Caco-2 (cell line): ENCODE results near the gene L3MBTL4. TPM values are rescaled to one million over a fixed set of nuclear protein-coding genes. Genes with fewer than 3 reads are reported as not detected.

Source experiments
- BruUV-seq: library from RNA; stranded (reverse); fragments of 400-500 nt; replicated peaks from 2 replicates; lab custom pipeline; 2021; lab: Mats Ljungman, UMichigan
- CTCF ChIA-PET: fragments of 300-600 bp; sonication (Branson Sonifier 250); formaldehyde crosslinking; loops from one replicate; lab custom pipeline; 2022; ENCODE audit warnings: antibody characterized with exemption; lab: Charles Lee
- POLR2A ChIA-PET: fragments of 300-600 bp; sonication (Branson Sonifier 250); formaldehyde crosslinking; loops from one replicate; lab custom pipeline; 2022; ENCODE audit warnings: antibody characterized with exemption; lab: Charles Lee
- DNase-seq, 2 experiments: peaks; one replicate each; pipeline versions ENCODE4 v3.0.0 to v3.0.0-alpha.2; 2020 to 2022
- H3K27me3 ChIP-seq: replicated peaks from 2 replicates; pipeline ENCODE4 v1.6.0; 2011; ENCODE audit warnings: low read length; ENCODE audit not compliant: control insufficient read depth, insufficient read depth
- H3K36me3 ChIP-seq: 2 replicates; pipeline ENCODE4 v1.5.1; 2011; ENCODE audit warnings: low read length; ENCODE audit not compliant: control insufficient read depth, insufficient read depth
- H3K4me1 ChIP-seq: fragments of 250-450 bp; sonication (Bioruptor Pico); 2 replicates; pipeline ENCODE4 v1.5.1; 2020; ENCODE audit warnings: mild to moderate bottlenecking
- H3K4me3 ChIP-seq: 2 replicates; pipeline ENCODE4 v1.5.1; 2011; ENCODE audit warnings: low read depth, mild to moderate bottlenecking, control low read depth, low read length
- H3K9me3 ChIP-seq: fragments of 250-450 bp; sonication (Bioruptor Pico); 2 replicates; pipeline ENCODE4 v1.5.1; 2020; ENCODE audit warnings: mild to moderate bottlenecking, moderate library complexity
- H3K27ac Mint-ChIP-seq: one replicate; pipeline ENCODE4 v1.8.0; 2022; ENCODE audit warnings: mixed read lengths; ENCODE audit not compliant: unreplicated experiment
- H3K27me3 Mint-ChIP-seq: one replicate; pipeline ENCODE4 v1.8.0; 2022; ENCODE audit warnings: mixed read lengths; ENCODE audit not compliant: insufficient read depth, unreplicated experiment
- H3K36me3 Mint-ChIP-seq: one replicate; pipeline ENCODE4 v1.8.0; 2022; ENCODE audit warnings: mild to moderate bottlenecking, mixed read lengths; ENCODE audit not compliant: insufficient read depth, unreplicated experiment
- H3K4me1 Mint-ChIP-seq: one replicate; pipeline ENCODE4 v1.8.0; 2022; ENCODE audit warnings: low read depth, mixed read lengths; ENCODE audit not compliant: unreplicated experiment
- H3K4me3 Mint-ChIP-seq: one replicate; pipeline ENCODE4 v1.8.0; 2022; ENCODE audit warnings: mild to moderate bottlenecking, moderate library complexity, mixed read lengths; ENCODE audit not compliant: unreplicated experiment
- H3K9me3 Mint-ChIP-seq: one replicate; pipeline ENCODE4 v1.8.0; 2022; ENCODE audit warnings: mixed read lengths; ENCODE audit not compliant: unreplicated experiment
- CTCF ChIP-seq, 2 experiments: fragments of 200-600 bp in 1 of 2; IDR thresholded peaks; 1 replicate in 1 of 2; 2 replicates in 1 of 2; pipeline versions ENCODE4 v1.5.1 to v1.8.0; 2011 to 2022; ENCODE audit warnings: antibody characterized with exemption in 1 of 2, control low read depth in 1 of 2, inconsistent platforms in 1 of 2, low read depth in 1 of 2, low read length in 1 of 2, mild to moderate bottlenecking in 1 of 2, moderate library complexity in 1 of 2; ENCODE audit not compliant: insufficient read depth in 1 of 2, severe bottlenecking in 1 of 2, unreplicated experiment in 1 of 2
- intact Hi-C: fragments of 100-400 bp; cut with micrococcal nuclease; formaldehyde crosslinking; loops from one replicate; pipeline ENCODE4 v1.10.0; 2022; ENCODE audit not compliant: unreplicated experiment
- total RNA-seq: library from RNA; stranded (reverse); gene quantifications from 2 replicates; pipeline ENCODE4 v1.2.3, GENCODE V29; 2022

Gene L3MBTL4
- total RNA-seq, 1 experiment from 2014 or later, result 0.23 TPM

- H3K27ac Mint-ChIP-seq, result no peak overlapping the region
- no TSS peak for BruUV-seq
- no peaks in the 10 kb centered on the region for H3K9me3 ChIP-seq
- no peaks in the 10 kb centered on the region for H3K4me1 Mint-ChIP-seq
- H3K27me3 ChIP-seq, result no peaks in the 10 kb centered on the region
- no peak overlapping the region for H3K4me3 ChIP-seq
- ChIA-PET CTCF (no interaction called here), POLR2A (no interaction called here)
- peaks cover 2% of the 10 kb centered on the region for H3K27me3 Mint-ChIP-seq
- no peak for TF ChIP-seq CTCF (IDR thresholded peaks at IDR 0.05; ENCODE audit: insufficient read depth in 1 of 2, low read depth in 1 of 2, low read length in 1 of 2, severe bottlenecking in 1 of 2, unreplicated experiment in 1 of 2)
- no peaks in the 10 kb centered on the region for H3K36me3 ChIP-seq
- no peak for DNase-seq
- intact Hi-C loops, result no loop called here
- H3K4me3 Mint-ChIP-seq, result no peak overlapping the region
- no peaks in the 10 kb centered on the region for H3K9me3 Mint-ChIP-seq
- H3K36me3 Mint-ChIP-seq, result no peaks in the 10 kb centered on the region
- H3K4me1 ChIP-seq, result no peaks in the 10 kb centered on the region
Observed at GRCh38 chr18:6215888-6216287, 198.8 kb downstream of the L3MBTL4 start.

GRCh38 chr18:6211174-6211504 lies 203.6 kb downstream of the L3MBTL4 start:
- H3K4me3 Mint-ChIP-seq, result no peak overlapping the region
- no TSS peak for BruUV-seq
- H3K9me3 ChIP-seq, result no peaks in the 10 kb centered on the region
- intact Hi-C loops, result no loop called here
- TF ChIP-seq CTCF (IDR thresholded peaks at IDR 0.05; ENCODE audit: insufficient read depth in 1 of 2, low read depth in 1 of 2, low read length in 1 of 2, severe bottlenecking in 1 of 2, unreplicated experiment in 1 of 2), result no peak
- CTCF ChIA-PET, result no interaction called here
- H3K9me3 Mint-ChIP-seq, result no peaks in the 10 kb centered on the region
- H3K4me1 Mint-ChIP-seq, result no peaks in the 10 kb centered on the region
- no peaks in the 10 kb centered on the region for H3K27me3 Mint-ChIP-seq
- no peaks in the 10 kb centered on the region for H3K36me3 ChIP-seq
- H3K36me3 Mint-ChIP-seq, result no peaks in the 10 kb centered on the region
- H3K27ac Mint-ChIP-seq, result no peak overlapping the region
- no peak overlapping the region for H3K4me3 ChIP-seq
- POLR2A ChIA-PET, result no interaction called here
- no peaks in the 10 kb centered on the region for H3K4me1 ChIP-seq
- H3K27me3 ChIP-seq, result no peaks in the 10 kb centered on the region
- DNase-seq, result no peak

- Histone ChIP-seq H3K9me3 (no peaks in the 10 kb centered on the region), H3K4me1 (no peaks in the 10 kb centered on the region), H3K4me3 (no peak overlapping the region), H3K27me3 (no peaks in the 10 kb centered on the region), H3K36me3 (no peaks in the 10 kb centered on the region)
- Mint-ChIP-seq H3K9me3 (no peaks in the 10 kb centered on the region), H3K27me3 (no peaks in the 10 kb centered on the region), H3K36me3 (no peaks in the 10 kb centered on the region), H3K27ac (no peak overlapping the region), H3K4me1 (no peaks in the 10 kb centered on the region), H3K4me3 (no peak overlapping the region)
- BruUV-seq, result no TSS peak
- CTCF ChIA-PET, result interaction anchor here (1.0 kb wide), 1 partner anchor 9 kb away, joined by 3 read pairs; no protein-coding TSS in a partner anchor
- DNase-seq, result peak in 1 of 2 experiments; percentile 16
- intact Hi-C loops, result no loop called here
- POLR2A ChIA-PET, result no interaction called here
- no peak for TF ChIP-seq CTCF (IDR thresholded peaks at IDR 0.05; ENCODE audit: insufficient read depth in 1 of 2, low read depth in 1 of 2, low read length in 1 of 2, severe bottlenecking in 1 of 2, unreplicated experiment in 1 of 2)
Observed at GRCh38 chr18:6210349-6211173, 204.2 kb downstream of the L3MBTL4 start.
